Rectal smooth muscle tissue (tissue), 1 donor: ENCODE results near the gene SUN1.

ENCODE experiments used
- H3K27ac ChIP-seq: one replicate; pipeline ENCODE4 v1.7.0; 2013; ENCODE audit warnings: low read depth, low read length, inconsistent platforms
- H3K27me3 ChIP-seq: one replicate; pipeline ENCODE4 v1.7.0; 2013; ENCODE audit warnings: low read length; ENCODE audit not compliant: control insufficient read depth, insufficient read depth
- H3K36me3 ChIP-seq: one replicate; pipeline ENCODE4 v1.7.0; 2013; ENCODE audit warnings: low read length; ENCODE audit not compliant: control insufficient read depth, insufficient read depth
- H3K4me1 ChIP-seq: one replicate; pipeline ENCODE4 v1.7.0; 2013; ENCODE audit warnings: low read length; ENCODE audit not compliant: control insufficient read depth, insufficient read depth
- H3K4me3 ChIP-seq: one replicate; pipeline ENCODE4 v1.7.0; 2013; ENCODE audit warnings: low read length
- H3K9ac ChIP-seq: one replicate; pipeline ENCODE4 v1.7.0; 2013; ENCODE audit warnings: low read length

SUN1 gene

DNA sequence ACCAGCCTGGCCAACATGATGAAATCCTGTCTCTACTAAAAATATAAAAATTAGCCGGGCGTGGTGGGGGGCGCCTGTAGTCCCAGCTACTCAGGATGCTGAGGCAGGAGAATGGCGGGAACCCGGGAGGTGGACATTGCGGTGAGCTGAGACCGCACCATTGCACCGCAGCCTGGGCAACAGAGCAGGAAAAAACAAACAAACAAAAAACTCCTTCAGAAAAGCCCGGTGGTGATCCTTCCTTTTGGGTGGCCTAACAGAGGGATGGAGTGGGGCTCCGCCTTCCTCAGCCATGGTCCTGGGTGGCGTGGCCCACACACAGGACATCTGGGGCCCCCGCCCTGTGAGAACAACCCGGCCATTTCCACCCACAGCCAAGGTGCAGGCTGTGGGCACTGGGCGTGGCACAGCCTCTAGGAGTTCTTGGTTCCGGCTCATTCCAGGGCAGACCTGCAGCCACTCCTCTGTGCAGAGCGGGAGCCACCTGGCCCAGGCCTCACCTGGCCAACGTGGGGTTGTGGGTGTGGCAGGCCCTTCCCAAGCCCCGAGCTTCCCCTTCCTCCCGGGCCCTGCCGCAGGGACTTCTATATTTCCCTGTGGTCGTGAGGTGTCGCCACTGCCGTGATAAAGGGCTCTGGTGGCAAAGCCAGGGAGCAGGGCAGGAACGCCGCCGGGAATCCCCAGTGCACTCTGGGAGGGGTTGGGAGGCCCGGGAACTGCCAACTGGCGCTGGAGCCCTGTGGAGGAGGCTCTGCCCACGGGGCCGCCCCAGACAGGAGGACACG, 81.7 kb downstream of the SUN1 start:
- no peak overlapping the region for H3K9ac ChIP-seq

DNA sequence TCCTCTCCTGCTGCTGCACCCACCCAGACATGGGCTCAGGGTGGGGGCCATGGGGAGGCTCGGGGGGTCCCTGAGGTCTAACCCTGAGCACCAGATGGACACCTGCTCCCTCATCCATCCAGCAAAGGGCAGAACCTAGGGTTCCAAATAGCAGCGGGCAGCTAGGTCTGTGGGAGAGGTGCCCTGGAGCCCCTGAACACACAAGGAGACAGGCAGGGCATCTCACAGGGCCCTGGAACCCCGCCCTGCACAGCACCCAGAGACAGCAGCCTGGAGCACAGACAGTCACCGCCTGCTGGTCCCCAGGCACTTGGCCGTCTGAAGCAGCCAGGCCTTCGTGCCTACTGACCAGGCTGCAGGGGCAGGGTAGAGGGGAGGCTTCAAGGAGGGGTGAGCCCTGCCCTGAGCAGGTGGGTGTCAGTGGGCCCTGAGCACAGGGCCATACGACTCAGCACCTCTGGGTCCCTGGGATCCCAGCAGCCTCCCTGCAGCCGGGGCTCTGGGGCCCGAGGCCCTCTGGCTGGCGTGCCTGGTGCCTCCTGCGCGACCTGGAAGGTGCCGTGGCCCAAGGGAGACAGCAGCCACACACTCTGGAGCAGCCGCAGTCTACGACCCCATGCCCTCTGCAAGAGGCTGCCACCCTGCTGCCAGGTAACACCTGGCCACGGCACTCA, 82.4 kb downstream of the SUN1 start:
- no peaks in the 10 kb centered on the region for H3K36me3 ChIP-seq
- H3K27ac ChIP-seq = no peak overlapping the region
- H3K27me3 ChIP-seq = no peaks in the 10 kb centered on the region
- H3K9ac ChIP-seq = no peak overlapping the region
- H3K4me3 ChIP-seq = no peak overlapping the region
- H3K4me1 ChIP-seq = peaks cover 7% of the 10 kb centered on the region

More for the DNA sequence above, 81.7 kb downstream of the SUN1 start:
- Histone ChIP-seq H3K4me3 (no peak overlapping the region), H3K4me1 (peaks cover 9% of the 10 kb centered on the region), H3K27me3 (no peaks in the 10 kb centered on the region), H3K36me3 (no peaks in the 10 kb centered on the region), H3K27ac (no peak overlapping the region)

DNA sequence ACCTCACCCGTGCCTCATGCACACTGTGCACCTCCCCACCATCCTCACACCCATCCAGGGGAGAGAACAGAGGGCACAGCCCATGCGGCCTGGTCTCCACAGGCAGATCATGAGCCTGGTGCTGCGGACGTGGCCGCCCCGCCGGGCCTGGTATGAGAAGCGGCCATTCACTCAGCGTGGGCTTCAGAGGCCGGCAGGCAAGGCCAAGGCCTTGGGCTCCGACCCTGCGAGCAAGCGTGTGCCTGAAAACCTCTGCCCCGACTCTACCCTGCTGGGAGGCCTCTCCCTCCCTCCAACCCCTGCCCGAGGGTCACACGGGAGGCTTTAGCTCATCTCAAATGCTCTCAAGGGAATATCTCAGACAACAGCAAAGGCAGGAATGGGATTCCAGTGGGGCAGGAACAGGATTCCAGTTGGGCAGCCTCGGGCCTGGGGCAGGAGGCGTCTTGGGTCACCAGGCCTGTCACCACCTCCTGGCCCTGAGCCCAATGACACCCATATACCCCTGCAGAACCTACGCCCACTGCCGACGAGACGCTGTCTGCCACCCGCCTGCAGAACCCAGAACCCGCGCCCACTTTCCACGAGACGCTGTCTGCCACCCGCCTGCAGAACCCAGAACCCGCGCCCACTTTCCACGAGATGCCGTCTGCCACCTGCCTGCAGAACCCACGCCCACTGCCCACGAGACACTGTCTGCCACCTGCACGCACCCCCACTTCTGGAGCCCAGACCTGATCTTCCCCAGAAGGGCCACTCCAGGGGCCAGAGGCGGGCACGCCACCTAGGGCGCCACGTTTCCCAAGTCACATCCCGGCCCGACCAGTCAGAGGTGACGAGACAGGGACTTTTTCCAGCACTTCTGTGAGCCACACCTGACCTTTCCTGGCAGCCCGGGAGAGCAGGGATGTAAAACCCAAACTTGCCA, 83.3 kb downstream of the SUN1 start:
- Histone ChIP-seq H3K4me3 (no peak overlapping the region), H3K27me3 (no peaks in the 10 kb centered on the region), H3K4me1 (peaks cover 7% of the 10 kb centered on the region), H3K9ac (no peak overlapping the region), H3K36me3 (no peaks in the 10 kb centered on the region), H3K27ac (no peak overlapping the region)

DNA sequence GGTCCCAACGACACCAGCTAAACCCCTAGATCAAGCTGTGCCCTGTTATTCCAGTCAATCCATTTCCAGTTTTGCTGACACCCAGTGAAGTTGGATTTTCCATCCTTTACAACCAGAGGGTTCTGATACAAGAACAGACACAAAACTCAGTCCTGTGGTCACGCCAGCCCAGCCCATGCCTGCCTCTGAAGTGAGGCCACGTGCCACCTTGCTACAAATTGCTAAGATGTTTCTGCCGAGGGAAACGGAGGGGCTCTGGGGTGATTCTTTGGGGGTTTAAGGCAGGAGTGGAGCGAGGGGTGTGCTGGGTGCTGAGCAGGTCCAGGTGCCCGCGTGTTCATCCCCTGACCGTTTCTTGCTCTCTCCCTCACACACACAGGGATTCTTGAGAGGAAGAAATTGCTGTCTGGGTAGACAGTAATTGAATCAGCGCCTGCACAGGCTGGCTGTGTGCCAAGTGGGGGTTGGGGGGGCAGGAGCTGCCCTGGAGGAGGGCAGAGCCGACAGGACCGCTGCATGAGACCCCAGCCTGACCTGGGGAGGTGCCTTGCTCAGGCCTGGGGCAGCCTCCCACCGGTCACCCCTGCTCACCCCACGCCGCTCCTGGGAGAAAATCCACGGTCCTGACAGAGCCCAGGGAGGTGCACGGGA, 84.1 kb downstream of the SUN1 start:
- Histone ChIP-seq H3K4me1 (peaks cover 7% of the 10 kb centered on the region), H3K9ac (no peak overlapping the region), H3K27me3 (no peaks in the 10 kb centered on the region), H3K27ac (no peak overlapping the region), H3K4me3 (no peak overlapping the region), H3K36me3 (no peaks in the 10 kb centered on the region)

DNA sequence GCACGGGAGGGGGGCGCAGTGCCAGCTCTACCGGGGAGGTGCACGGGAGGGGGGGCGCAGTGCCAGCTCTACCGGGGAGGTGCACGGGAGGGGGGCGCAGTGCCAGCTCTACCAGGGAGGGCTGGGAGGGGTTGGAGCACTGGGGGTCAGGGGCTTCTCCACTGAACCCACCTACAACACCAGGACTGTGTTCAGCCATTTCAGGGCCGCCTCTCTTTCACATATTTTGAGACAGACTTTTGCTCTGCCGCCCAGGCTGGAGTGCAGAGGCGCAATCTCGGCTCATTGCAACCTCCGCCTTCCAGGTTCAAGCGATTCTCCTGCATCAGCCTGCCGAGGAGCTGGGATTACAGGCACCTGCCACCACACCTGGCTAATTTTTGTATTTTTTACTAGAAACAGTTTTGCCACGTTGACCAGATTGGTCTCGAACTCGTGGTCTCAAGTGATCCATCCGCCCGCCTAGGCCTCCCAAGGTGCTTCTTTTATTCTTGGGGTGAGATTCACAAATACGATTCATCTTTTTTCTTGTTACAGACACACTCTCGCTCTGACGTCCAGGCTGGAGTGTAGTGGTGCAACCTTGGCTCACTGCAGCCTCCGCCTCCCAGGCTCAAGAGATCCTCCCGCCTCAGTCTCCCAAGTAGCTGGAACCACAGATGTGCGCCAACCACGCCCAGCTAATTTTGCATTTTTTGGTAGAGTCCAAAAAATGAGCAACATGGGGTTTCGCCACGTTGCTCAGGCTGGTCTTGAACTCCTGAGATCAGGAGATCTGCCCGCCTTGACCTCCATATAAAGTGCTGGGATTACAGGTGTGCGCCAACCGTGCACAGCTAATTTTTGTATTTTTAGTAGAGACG, 85.2 kb downstream of the SUN1 start:
- Histone ChIP-seq H3K36me3 (no peaks in the 10 kb centered on the region), H3K27me3 (no peaks in the 10 kb centered on the region), H3K4me1 (peaks cover 7% of the 10 kb centered on the region), H3K9ac (no peak overlapping the region), H3K4me3 (no peak overlapping the region), H3K27ac (no peak overlapping the region)

DNA sequence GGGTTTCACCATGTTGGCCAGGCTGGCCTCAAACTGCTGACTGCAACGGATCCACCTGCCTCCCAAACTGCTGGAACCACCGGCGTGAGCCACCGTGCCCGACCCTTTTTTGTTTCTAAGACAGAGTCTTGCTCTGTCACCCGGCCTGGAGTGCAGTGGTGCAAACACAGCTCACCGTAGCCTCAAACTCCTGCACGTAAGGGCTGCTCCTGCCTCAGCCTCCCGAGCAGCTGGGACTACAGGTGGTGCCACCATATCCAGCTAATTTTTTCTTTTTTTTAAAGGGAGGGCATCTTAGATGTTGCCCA, 85.8 kb downstream of the SUN1 start:
- no peak overlapping the region for H3K27ac ChIP-seq
- no peaks in the 10 kb centered on the region for H3K36me3 ChIP-seq
- no peaks in the 10 kb centered on the region for H3K27me3 ChIP-seq
- peaks cover 7% of the 10 kb centered on the region for H3K4me1 ChIP-seq
- H3K9ac ChIP-seq = no peak overlapping the region
- H3K4me3 ChIP-seq = no peak overlapping the region

DNA sequence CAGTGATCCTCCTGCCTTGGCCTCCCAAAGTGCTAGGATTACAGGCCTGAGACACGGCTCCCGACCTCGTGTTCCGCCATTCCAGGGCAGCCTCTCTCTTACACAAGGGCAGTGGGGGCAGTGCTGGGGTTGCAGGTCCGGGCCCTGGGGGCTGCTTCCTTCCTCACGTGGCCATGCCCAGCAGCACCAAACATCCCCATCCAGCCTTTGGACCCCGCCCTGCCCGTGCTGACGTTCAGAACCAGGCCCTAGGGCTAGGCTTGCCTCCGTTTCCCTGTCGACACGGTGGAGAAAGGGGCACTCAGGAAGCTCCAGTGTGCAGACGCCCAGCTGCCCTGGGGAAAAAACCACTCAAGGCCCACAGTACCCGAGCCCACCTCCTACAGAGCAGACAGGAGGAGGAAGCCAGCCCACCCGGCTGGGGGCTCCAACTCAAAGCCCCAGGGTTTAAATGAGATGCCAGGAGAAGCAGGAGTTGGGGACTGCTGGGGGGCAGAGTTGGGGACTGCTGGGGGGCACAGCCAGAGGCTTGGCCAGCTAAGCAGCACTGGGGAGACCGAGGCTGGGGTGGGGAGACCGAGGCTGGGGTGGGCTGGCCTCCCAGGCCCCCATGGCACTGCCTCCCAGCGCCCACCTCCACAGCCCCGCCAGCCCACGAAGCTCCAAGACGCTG, 86.3 kb downstream of the SUN1 start:
- Histone ChIP-seq H3K27ac (no peak overlapping the region), H3K4me1 (peaks cover 7% of the 10 kb centered on the region), H3K9ac (no peak overlapping the region), H3K4me3 (no peak overlapping the region), H3K27me3 (no peaks in the 10 kb centered on the region), H3K36me3 (no peaks in the 10 kb centered on the region)

DNA sequence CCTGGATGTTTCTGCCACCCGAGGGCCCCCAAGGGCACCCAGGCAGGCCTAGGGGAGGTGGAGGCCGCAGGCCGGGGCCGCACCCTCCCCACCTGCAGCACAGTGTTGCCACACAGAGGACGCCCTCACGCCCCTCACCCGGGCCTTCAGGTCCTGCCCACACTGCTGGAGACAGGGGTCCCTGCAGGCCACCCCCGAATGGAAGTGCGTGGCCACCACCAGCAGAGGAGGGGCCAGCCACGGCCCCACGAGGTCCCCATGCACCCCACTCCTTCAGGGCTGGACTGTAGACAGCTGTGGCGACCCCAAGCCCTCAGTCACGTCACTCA, 86.8 kb downstream of the SUN1 start:
- Histone ChIP-seq H3K27ac (no peak overlapping the region), H3K4me1 (peaks cover 7% of the 10 kb centered on the region), H3K4me3 (no peak overlapping the region), H3K9ac (no peak overlapping the region), H3K36me3 (no peaks in the 10 kb centered on the region), H3K27me3 (no peaks in the 10 kb centered on the region)

DNA sequence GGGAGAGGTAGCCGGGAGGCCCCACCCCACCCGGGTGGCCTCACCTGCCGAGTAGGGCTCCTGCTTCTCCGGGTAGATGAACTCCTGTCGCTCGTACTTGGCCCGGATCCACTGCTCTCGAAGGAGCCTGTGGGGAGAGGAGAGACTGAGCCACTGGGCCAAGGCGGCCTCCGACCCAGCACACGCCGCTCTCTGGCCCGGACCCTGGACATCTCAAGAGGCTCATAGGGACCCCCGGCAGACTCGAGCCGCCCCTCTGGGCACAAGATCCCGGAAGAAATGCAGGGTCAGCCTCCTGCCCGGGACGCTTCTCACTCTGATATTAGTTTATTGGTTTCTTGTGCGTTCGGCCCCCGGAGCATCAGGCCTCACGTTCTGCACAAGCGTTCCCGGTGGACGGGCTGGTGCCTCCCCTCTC, 87.7 kb downstream of the SUN1 start:
- H3K9ac ChIP-seq = no peak overlapping the region
- no peak overlapping the region for H3K27ac ChIP-seq
- peak overlapping the region; percentile 29 for H3K4me3 ChIP-seq
- H3K4me1 ChIP-seq = peaks cover 9% of the 10 kb centered on the region
- H3K36me3 ChIP-seq = no peaks in the 10 kb centered on the region
- no peaks in the 10 kb centered on the region for H3K27me3 ChIP-seq

DNA sequence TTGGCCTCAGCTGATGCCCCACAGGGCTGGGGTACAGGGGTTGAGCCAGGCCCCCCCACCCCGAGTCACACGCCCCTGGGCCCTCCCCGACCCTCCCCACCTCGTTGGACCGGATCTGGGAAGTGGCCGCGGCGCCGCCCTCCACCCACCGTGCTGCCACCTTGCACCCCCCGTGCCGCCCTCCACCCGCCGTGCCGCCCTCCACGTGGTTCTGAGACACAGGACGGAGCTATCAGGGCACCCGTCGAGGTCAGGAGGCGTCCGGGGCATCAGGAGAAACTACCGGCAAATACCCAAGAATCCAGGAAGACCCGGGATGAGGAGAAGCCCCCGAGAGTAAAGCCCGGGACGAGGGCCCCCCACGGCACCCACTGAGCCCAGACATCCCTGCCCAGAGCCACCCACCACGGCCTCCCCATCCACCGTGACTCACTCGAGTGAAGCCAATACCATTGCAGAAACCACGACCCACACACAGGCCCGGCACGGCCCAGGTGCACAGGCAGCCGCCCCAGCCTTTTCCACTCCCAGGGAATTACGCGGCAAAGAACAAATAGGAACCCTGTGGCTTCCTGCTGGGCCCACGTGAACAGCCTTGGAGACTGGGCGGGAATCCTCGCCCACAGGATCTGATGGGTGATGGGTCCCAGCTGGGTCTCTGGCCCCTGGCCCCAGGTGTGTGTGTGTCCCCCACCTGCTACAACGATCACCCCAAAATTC, 88.2 kb downstream of the SUN1 start:
- Histone ChIP-seq H3K4me3 (no peak overlapping the region), H3K27me3 (no peaks in the 10 kb centered on the region), H3K27ac (no peak overlapping the region), H3K4me1 (peaks cover 12% of the 10 kb centered on the region), H3K9ac (no peak overlapping the region), H3K36me3 (no peaks in the 10 kb centered on the region)

DNA sequence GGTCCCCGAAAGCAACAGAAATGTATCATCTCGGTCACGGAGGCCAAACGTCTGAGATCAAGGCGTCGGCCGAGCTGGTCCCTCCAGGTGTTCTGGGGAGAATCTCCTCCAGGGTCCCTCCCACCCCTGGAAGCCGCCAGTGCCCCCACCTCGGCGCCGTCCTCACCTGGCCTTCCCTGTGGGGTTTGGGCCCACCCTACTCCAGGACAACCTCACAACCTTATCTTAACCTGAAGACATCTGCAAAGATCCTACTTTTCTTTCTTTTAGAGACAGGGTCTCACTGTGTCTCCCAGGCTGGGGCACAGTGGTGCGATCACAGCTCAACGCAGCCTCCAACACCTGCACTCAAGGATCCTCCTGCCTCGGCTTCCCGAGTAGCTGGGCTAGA, 88.8 kb downstream of the SUN1 start:
- no peak overlapping the region for H3K27ac ChIP-seq
- no peaks in the 10 kb centered on the region for H3K27me3 ChIP-seq
- H3K4me1 ChIP-seq = peaks cover 11% of the 10 kb centered on the region
- no peaks in the 10 kb centered on the region for H3K36me3 ChIP-seq
- H3K9ac ChIP-seq = no peak overlapping the region
- no peak overlapping the region for H3K4me3 ChIP-seq
